Activated naive CD8-positive, alpha-beta T cell treated with anti-CD3 and anti-CD28 coated beads, Interleukin-2, amount 50 U/mL, for 24 hours (primary cell): ENCODE data around the gene U2AF1L4.
"Not testable (repeated sequence)": the region's sequence is repeated elsewhere in the genome, so short reads cannot be mapped to it uniquely, and the experiment has no call there.

Source experiments
- ATAC-seq: fragments of 150-1000 bp; cut with Tn5 transposase; one replicate; pipeline ENCODE4 v1.10.0; 2021
- DNase-seq: peaks from one replicate; pipeline ENCODE4 v3.0.0; 2021
- H3K27ac Mint-ChIP-seq: one replicate; pipeline ENCODE4 v1.8.0; 2021; ENCODE audit warnings: mild to moderate bottlenecking, mixed read lengths
- H3K27me3 Mint-ChIP-seq: one replicate; pipeline ENCODE4 v1.8.0; 2021; ENCODE audit warnings: mixed read lengths
- H3K36me3 Mint-ChIP-seq: one replicate; pipeline ENCODE4 v1.8.0; 2021; ENCODE audit warnings: low read depth, mixed read lengths
- H3K4me1 Mint-ChIP-seq: one replicate; pipeline ENCODE4 v1.8.0; 2021; ENCODE audit warnings: mixed read lengths
- H3K4me3 Mint-ChIP-seq: one replicate; pipeline ENCODE4 v1.8.0; 2021; ENCODE audit warnings: mild to moderate bottlenecking, moderate library complexity, mixed read lengths
- H3K9me3 Mint-ChIP-seq: one replicate; pipeline ENCODE4 v1.8.0; 2021; ENCODE audit warnings: mixed read lengths

U2AF1L4 gene

DNA sequence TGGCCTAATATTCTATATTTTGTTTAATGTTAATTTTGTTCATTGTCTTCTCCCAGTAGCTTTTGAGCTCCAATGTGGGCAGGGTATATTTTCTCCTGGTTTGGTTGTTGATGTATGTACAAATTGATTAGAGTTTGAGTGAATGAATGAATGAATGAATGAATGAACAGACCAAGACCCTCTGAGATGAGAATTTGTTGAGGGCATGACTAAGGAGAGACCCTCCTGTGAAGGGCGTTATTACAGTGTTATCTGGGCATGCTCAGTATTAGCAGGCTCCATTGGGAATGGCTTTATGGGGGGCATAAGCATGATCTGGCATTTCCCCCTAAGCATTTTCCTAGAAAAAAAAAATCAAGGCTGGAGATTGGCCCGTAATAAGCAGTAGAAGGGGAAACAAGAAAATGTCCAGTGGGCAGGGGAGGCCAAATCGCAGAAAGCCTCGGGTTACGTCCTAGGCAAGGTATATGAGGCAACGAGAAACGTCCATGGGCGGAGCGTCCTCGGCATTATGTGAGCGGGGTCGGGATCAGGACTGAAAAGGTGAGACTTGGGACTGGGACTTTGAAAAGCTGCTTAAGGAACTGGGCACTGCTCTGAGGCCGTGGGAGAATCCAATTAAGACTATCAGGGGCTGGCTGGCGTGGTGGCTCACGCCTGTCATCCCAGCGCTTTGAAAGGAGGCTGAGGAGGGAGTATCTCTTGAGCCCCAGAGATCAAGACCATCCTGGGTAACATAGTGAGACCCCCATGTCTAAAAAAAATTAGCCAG is 29.2 kb upstream of the U2AF1L4 start:
- H3K9me3 Mint-ChIP-seq, result no peaks in the 10 kb centered on the region
- DNase-seq (no peak), ATAC-seq (no peak)
- peak overlapping the region; percentile 72 for H3K4me3 Mint-ChIP-seq
- no peak overlapping the region for H3K27ac Mint-ChIP-seq
- no peaks in the 10 kb centered on the region for H3K36me3 Mint-ChIP-seq
- H3K27me3 Mint-ChIP-seq, result no peaks in the 10 kb centered on the region
- peaks cover 11% of the 10 kb centered on the region for H3K4me1 Mint-ChIP-seq

DNA sequence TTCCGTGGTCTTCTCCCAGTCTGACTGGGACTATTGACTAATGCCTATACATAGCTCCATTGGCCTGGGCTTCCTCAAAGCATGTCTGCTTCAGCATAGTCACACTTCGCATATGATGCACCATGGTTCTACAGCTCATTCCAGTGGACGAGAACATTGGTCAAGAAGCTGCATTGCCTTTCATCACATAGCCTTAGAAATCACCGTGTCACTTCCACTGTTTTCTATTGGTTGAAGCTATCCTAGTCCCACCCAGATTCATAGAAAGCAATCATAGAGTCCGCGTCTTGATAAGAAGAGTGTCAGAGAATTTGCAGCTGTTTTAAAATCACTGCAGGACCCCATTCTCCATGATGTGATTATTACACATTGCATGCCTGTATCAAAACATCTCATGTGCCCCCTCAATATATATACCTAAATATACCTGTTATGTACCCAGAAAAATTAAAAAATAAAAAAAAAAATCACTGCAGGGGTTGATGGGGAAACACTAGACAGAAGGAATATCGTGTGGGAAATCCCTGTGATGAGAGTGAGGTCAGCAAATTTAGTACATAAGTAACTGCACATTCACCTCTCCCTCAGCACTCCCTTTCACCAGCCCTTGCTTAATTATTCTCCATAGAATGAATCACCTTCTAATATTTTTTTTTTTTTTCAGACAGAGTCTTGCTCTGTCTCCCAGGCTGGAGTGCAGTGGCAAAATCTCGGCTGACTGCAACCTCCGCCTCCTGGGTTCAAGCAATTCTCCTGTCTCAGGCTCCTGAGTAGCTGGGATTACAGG is 28.0 kb upstream of the U2AF1L4 start:
- peaks cover 11% of the 10 kb centered on the region for H3K4me1 Mint-ChIP-seq
- no peaks in the 10 kb centered on the region for H3K27me3 Mint-ChIP-seq
- peaks cover 3% of the 10 kb centered on the region for H3K36me3 Mint-ChIP-seq
- no peak overlapping the region for H3K27ac Mint-ChIP-seq
- no peak for DNase-seq
- no peaks in the 10 kb centered on the region for H3K9me3 Mint-ChIP-seq
- no peak overlapping the region for H3K4me3 Mint-ChIP-seq
- no peak for ATAC-seq

DNA sequence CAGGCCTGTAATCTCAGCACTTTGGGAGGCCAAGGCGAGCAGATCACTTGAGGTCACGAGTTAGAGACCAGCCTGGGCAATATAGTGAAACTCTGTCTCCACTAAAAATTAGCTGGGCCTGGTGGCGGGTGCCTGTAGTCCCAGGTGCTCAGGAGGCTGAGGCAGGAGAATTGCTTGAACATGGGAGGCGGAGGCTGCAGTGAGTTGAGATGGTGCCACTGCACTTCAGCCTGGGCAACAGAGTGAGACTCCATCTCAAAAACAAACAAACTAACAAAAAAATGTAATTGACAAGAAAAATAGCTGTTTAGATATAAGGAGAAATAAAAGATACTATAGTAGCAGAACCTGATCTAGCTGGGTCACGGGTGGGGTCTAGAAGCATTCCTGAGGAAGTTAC is 27.1 kb upstream of the U2AF1L4 start:
- H3K4me3 Mint-ChIP-seq, H3K27me3 Mint-ChIP-seq: not testable (repeated sequence)

DNA sequence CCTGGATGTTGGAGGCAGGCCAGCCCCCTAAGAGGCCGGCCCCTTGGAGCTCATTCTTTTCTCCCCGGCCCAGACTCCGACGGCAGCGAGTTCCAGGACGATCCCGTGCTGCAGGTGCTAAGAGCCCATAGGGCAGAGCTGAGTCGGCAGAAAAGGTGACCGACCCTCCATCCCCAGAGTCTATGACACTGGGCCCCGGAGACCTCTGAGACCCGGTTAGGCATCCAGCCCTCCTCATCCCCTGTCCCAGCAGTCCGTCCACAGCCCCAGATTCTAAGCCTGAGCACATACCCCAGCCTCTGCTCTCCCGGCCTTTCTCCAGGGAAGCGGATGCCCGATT is 22.8 kb upstream of the U2AF1L4 start:
- peaks cover 10% of the 10 kb centered on the region for H3K36me3 Mint-ChIP-seq

More for the DNA sequence above, 27.1 kb upstream of the U2AF1L4 start:
- ATAC-seq, H3K36me3 Mint-ChIP-seq, H3K27ac Mint-ChIP-seq, DNase-seq, H3K9me3 Mint-ChIP-seq: not testable (repeated sequence)
- H3K4me1 Mint-ChIP-seq, result peaks cover 11% of the 10 kb centered on the region

DNA sequence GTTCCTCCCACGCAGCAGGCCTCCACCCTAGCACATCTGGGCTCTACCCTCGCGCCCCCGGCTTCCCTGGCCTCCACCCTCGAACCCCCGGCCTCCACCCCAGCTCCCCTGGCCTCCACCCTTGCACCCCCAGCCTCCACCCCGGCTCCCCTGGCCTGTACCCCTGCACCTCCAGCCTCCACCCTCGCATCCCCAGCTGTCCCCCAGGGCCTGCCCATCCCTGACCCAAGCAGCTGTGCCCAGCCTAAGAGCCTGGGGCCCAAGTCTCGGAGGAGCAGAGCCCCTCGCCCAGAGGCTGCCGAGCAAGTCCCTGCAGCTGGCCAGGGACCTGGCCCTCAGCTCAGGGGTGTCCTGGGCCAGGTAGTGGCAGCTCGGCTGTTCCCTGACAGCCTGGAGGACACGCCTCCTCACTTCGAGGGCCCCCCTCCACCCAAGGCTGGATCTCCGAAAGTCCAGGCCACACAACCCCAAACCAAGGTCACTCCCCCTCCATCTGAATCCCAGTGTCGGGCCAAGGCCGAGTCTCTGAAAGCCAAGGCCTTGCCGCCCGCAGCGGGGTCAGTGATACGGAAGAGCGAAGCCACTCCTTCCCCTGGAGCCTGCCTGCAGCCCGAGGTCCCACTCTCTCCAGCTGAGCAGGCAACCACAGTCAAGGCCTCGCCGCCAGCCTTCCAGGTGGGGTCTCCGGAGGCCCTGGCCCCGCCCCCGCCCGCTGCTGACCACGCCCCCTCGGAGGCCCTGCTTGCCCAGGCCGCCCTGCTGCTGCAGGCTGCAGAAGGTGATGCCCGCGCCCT is 22.3 kb upstream of the U2AF1L4 start:
- Mint-ChIP-seq H3K4me3 (no peak overlapping the region), H3K36me3 (peaks cover 10% of the 10 kb centered on the region), H3K4me1 (no peaks in the 10 kb centered on the region), H3K9me3 (no peaks in the 10 kb centered on the region), H3K27ac (no peak overlapping the region), H3K27me3 (no peaks in the 10 kb centered on the region)
- no peak for ATAC-seq
- no peak for DNase-seq

More for the DNA sequence above, 22.8 kb upstream of the U2AF1L4 start:
- Mint-ChIP-seq H3K27ac (no peak overlapping the region), H3K4me3 (no peak overlapping the region), H3K27me3 (no peaks in the 10 kb centered on the region), H3K4me1 (no peaks in the 10 kb centered on the region), H3K9me3 (no peaks in the 10 kb centered on the region)
- ATAC-seq (no peak), DNase-seq (no peak)

DNA sequence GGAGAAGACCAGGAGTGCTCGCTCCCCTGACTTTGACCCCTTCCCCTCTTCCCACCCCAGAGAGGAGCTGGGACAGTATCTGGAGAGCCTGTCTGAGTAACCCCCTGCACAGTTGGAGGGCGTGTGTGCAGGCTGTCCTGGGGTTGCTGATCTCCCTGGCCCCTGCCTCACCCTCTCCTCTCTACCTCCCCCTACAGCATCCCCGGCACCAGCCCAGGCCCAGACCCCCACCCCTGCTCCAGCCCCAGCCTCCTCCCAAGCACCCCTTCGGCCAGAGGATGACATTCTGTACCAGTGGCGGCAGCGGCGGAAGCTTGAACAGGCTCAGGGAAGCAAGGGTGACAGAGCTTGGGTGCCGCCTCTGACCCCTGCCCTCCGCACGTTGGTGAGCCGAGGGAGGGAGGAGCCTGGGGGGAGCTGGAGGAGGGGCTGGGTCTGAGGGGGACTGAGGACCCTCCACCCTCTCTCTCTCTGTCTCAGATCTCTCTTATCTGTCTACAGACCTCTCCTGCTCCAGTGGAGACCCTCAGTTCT is 21.4 kb upstream of the U2AF1L4 start:
- DNase-seq (no peak), ATAC-seq (peak; percentile 15)
- H3K27ac Mint-ChIP-seq, result no peak overlapping the region
- no peaks in the 10 kb centered on the region for H3K27me3 Mint-ChIP-seq
- peaks cover 16% of the 10 kb centered on the region for H3K36me3 Mint-ChIP-seq
- no peak overlapping the region for H3K4me3 Mint-ChIP-seq
- no peaks in the 10 kb centered on the region for H3K9me3 Mint-ChIP-seq
- no peaks in the 10 kb centered on the region for H3K4me1 Mint-ChIP-seq

DNA sequence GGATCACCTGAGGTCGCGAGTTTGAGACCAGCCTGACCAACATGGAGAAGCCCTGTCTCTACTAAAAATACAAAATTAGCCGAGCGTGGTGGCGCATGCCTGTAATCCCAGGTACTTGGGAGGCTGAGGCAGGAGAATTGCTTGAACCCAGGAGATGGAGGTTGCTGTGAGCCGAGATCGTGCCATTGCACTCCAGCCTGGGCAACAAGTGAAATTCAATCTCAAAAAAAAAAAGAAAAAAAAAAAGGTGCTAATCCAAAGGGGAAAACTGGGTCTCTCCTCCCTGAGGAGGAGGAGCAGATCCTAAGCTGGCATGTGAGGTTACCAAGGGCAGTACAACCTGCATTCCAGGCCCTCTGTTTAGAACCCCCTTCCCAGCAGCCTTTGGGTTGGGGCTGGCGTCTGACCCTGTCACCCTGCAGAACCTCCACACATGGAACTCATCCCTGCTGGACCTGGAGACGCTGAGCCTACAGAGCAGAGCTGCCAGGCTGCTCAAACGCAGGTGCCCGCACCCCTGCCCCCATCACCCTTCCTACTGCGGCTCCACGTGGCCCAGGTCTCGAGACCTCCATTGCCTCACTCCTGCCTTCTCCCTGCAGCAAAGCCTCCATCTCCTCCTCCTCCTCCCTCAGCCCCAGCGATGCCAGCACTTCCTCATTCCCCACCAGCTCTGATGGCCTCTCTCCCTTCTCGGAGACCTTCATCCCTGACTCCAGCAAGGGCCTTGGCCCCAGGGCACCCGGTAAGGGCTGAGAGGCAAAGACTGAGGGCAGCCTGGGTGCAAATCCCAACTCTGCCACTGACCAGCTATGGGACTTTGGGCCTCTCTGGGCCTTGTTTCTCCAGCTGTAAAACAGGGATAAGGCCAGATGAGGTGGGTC is 19.5 kb upstream of the U2AF1L4 start:
- Mint-ChIP-seq H3K4me1 (no peaks in the 10 kb centered on the region), H3K36me3 (peaks cover 17% of the 10 kb centered on the region), H3K27me3 (no peaks in the 10 kb centered on the region), H3K27ac (no peak overlapping the region), H3K4me3 (no peak overlapping the region), H3K9me3 (no peaks in the 10 kb centered on the region)
- ATAC-seq (no peak), DNase-seq (no peak)

DNA sequence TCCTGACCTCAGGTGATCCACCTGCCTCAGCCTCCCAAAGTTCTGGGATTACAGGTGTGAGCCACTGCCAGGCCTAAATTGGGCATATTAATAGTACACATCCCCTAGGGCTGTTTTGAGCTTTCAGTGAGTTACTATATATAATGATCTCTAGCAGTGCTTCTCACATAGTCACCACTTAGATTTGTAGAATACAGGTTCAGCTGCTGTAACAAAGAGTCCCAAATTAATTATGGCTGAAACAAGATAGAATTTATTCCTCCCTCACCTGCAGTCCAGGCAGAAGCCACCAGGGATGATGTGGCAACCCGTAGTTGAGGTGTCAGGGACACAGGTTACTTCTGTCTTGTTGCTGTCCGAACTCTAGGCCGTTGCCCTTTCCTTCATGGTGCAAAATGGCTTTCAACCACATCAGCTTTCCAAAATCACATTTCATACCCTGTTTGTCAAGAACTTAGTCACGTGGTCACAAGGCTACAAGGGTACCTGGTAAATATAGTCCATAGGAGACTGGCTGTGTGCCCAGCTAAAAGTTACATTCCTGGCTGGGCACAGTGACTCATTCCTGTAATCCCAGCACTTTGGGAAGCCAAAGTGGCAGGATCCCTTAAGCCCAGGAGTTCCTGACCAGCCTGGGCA is 15.6 kb upstream of the U2AF1L4 start:
- DNase-seq (no peak), ATAC-seq (no peak)
- H3K4me1 Mint-ChIP-seq, result peaks cover 28% of the 10 kb centered on the region
- no peaks in the 10 kb centered on the region for H3K9me3 Mint-ChIP-seq
- no peak overlapping the region for H3K27ac Mint-ChIP-seq
- peaks cover 9% of the 10 kb centered on the region for H3K27me3 Mint-ChIP-seq
- no peak overlapping the region for H3K4me3 Mint-ChIP-seq
- H3K36me3 Mint-ChIP-seq, result peaks cover 19% of the 10 kb centered on the region

DNA sequence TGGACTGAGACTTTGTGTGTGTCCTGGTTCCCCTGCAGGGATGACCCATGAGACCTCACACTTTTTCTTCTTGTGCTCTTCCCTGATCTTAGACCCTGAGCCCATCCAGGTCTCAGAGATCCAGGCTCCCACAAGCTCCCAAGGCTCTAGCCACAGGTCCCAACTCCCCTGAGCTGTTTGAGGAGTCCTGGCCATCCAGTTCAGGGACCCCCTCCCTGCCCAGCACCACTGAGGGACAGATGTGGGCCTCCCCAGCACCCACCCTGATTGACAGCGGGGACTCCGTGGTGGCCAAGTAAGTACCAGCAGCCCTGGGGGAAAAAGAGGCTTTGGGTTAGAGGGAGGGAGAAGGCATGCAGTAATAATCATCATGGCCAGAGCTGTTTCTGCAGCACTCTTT is 14.5 kb upstream of the U2AF1L4 start:
- H3K4me1 Mint-ChIP-seq, result peaks cover 34% of the 10 kb centered on the region
- ATAC-seq (no peak), DNase-seq (no peak)
- H3K4me3 Mint-ChIP-seq, result peak overlapping the region; percentile 90
- H3K36me3 Mint-ChIP-seq, result peaks cover 20% of the 10 kb centered on the region
- H3K27ac Mint-ChIP-seq, result no peak overlapping the region
- H3K9me3 Mint-ChIP-seq, result no peaks in the 10 kb centered on the region
- peaks cover 12% of the 10 kb centered on the region for H3K27me3 Mint-ChIP-seq

DNA sequence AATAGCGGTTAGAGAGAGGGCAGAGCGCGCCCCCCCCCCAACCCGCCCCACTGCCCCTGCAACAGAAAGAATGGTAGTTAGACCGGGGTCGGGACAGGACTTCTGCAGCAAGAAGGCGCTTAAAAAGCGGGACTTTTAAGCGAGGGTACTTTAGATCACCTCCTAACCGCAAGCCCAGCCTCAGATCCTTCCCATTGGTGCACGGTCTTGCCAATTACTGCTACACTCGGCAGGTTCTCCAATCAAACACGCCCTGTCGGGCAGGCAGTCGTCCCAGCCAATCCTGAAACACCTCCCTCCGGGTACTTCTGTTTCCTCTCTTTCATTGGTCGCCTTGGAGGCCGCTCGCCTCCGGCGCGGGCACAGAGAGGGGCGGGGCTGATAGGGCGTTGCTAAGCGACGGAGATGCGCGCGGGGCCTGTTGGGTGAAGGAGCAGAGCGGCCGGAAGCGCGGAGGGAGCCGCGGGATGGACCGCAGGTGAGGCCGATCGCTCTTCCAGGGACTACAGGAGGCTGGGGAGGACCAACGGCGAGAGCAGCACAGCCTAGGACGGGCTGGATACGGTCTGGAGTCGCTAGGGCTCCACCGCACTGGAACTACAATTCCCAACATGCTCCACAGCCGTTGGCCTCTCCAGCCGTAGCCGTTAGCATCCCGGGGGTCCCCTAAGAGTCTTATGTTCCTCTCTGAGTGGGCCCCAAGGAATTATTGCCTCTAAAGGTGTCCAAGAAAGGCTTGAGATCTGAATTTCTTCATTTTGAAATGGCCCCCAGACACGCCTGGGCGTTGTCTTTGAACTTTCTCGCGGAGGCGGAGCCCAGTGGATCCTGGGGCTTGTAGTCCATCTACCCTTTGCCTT is 12.8 kb upstream of the U2AF1L4 start, which contains the start of gene PROSER3:
TSS of gene PROSER3 (plus strand) at position 428 of the 860 bp plus-strand sequence. CDS start at position 468, 40 bp downstream.
- Mint-ChIP-seq H3K4me3 (peak within 1 kb of the TSS; percentile 90), H3K4me1 (peaks cover 34% of the 10 kb centered on the region), H3K27ac (peak within 1 kb of the TSS; percentile 97)

DNA sequence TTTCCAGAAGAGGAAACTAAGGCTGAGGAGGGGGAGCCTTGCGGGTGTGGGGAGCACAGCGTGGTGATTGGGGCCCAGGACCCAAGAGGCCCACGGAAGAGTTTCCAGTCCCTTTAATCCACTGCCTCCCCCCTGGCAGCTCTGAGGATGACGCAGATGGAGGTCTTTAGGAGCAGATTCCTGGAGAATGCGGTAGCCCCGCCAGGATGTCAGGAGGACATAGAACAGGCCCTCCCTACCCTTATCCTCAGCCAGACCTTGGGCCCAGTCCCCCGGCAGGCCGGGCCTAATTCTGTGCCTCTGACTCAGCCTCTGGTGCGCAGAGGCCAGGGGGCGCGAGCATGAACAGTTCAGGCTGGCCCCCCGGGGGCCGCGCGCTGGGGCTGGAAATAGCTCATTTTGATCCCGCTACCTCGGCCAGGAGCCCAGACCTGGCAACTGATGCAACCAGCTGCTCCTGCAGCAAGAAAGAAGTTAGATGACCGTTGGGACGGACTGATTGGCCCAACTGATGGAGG is 12.1 kb upstream of the U2AF1L4 start:
- Mint-ChIP-seq H3K27ac (peak overlapping the region; percentile 97), H3K36me3 (peaks cover 16% of the 10 kb centered on the region)
- DNase-seq, result peak; percentile 53

More for the DNA sequence above, 12.8 kb upstream of the U2AF1L4 start, which contains the start of gene PROSER3:
- Mint-ChIP-seq H3K36me3 (peaks cover 17% of the 10 kb centered on the region), H3K9me3 (no peaks in the 10 kb centered on the region), H3K27me3 (peaks cover 12% of the 10 kb centered on the region)
- DNase-seq, result peak; percentile 98
- ATAC-seq, result peak; percentile 99

More for the DNA sequence above, 12.1 kb upstream of the U2AF1L4 start:
- ATAC-seq, result peak; percentile 14
- Mint-ChIP-seq H3K4me1 (peaks cover 34% of the 10 kb centered on the region), H3K9me3 (no peaks in the 10 kb centered on the region), H3K27me3 (peaks cover 12% of the 10 kb centered on the region), H3K4me3 (peak overlapping the region; percentile 90)
